AG09309 (cell line): ENCODE results near the gene TPRX2.
"Not testable (repeated sequence)": the region's sequence is repeated elsewhere in the genome, so short reads cannot be mapped to it uniquely, and the experiment has no call there.

ENCODE experiments used
- DNase-seq: peaks from one replicate; pipeline ENCODE4 v3.0.0-alpha.2; 2010; ENCODE audit warnings: low read depth
- H3K4me3 ChIP-seq: 2 replicates; pipeline ENCODE4 v1.5.1; 2011; ENCODE audit warnings: mild to moderate bottlenecking, low read depth, low read length, moderate library complexity; ENCODE audit not compliant: control insufficient read depth
- TF ChIP-seq, protein P1 (sequence below): IDR thresholded peaks from 2 replicates; pipeline ENCODE4 v1.5.1; 2011; ENCODE audit warnings: mild to moderate bottlenecking, low read depth, low read length, inconsistent platforms; ENCODE audit not compliant: insufficient read depth, control insufficient read depth; ENCODE audit errors: missing control alignments

TPRX2 gene

GRCh38 chr19:47896773-47897172 is 37.7 kb downstream of the TPRX2 start:
- TF ChIP-seq, protein P1, sequence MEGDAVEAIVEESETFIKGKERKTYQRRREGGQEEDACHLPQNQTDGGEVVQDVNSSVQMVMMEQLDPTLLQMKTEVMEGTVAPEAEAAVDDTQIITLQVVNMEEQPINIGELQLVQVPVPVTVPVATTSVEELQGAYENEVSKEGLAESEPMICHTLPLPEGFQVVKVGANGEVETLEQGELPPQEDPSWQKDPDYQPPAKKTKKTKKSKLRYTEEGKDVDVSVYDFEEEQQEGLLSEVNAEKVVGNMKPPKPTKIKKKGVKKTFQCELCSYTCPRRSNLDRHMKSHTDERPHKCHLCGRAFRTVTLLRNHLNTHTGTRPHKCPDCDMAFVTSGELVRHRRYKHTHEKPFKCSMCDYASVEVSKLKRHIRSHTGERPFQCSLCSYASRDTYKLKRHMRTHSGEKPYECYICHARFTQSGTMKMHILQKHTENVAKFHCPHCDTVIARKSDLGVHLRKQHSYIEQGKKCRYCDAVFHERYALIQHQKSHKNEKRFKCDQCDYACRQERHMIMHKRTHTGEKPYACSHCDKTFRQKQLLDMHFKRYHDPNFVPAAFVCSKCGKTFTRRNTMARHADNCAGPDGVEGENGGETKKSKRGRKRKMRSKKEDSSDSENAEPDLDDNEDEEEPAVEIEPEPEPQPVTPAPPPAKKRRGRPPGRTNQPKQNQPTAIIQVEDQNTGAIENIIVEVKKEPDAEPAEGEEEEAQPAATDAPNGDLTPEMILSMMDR = no peak
- DNase-seq = no peak
- no peak overlapping the region for H3K4me3 ChIP-seq

DNA sequence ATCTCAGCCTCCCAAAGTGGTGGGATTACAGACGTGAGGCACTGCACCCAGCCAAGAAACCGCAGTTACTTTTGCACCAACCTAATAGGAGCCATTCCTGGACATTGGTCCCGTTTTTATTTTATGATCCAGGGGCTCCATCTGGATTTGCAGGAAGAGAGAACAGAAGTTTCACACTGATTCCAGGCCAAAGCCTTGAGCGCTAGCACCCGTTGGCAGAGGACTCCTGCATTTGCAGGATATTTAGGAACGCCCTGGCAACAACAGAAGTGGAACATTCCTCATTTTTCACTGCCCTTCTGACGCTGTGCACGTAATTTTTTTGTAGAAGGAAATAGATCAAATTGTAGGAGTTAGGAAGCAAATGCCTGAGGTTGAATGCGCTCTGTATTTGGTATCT is 38.8 kb downstream of the TPRX2 start:
- DNase-seq = no peak
- no peak overlapping the region for H3K4me3 ChIP-seq
- TF ChIP-seq, protein P1 = no peak

DNA sequence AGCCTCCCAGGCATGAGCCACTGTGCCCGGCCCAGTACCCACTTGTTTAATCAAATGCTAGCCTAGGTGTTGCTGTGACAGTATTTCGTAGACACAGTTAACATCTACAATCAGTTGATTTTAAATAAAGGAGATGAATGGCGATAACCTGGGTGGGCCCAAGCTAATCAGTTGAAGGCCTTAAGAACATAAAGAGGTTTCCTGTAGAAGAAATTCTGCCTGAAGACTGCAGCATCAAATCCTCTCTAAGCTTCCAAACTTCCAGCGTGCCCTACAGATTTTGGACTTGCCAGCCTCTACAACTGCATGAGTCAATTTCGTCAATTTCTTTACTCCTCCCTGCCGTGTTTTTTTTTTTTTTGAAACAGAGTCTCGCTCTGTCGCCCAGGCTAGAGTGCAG is 40.3 kb downstream of the TPRX2 start:
- TF ChIP-seq, protein P1 = no peak
- no peak overlapping the region for H3K4me3 ChIP-seq
- no peak for DNase-seq

DNA sequence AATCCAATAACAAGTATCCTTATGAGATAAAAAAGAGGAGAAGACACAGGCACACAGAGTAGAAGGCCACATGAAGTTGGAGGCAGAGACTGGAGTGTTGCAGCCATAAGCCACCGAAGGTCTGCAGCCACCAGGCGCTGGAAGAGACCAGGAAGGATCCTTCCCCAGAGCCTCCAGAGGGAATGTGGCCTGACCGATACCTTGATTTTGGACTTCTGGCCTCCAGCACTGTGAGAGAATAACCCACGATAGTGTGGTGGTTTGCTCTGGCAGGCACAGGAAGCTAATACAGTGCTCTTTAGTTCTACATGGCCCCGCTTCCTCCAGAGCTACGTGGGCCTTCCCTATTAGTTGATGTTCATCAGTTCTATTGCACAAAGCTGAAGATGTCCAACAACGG is 42.3 kb downstream of the TPRX2 start:
- no peak overlapping the region for H3K4me3 ChIP-seq
- TF ChIP-seq, protein P1 = no peak
- no peak for DNase-seq

DNA sequence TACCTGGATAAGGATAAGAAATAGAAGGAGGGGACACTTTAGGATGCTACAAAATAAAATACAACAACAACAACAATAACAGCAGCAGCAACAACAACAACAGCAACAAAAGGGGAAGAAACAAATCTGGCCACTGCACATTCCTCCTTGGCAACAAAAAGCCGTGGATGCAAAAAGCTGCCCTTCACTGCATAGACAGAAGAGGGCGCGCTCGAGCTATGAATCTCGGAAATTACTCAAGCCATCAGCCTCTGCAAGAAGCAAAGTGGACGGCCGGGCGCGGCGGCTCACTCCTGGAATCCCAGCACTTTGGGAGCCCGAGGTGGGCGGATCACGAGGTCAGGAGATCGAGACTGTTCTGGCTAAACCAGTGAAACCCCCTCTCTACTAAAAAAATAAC is 50.3 kb downstream of the TPRX2 start:
- not testable (repeated sequence) for H3K4me3 ChIP-seq

GRCh38 chr19:47910191-47910590 is 51.2 kb downstream of the TPRX2 start:
- not testable (repeated sequence) for DNase-seq, H3K4me3 ChIP-seq

More for the DNA sequence above, 50.3 kb downstream of the TPRX2 start:
- DNase-seq = not testable (repeated sequence)
